Mucosa of descending colon (tissue), 3 donors: ENCODE measurements around the gene GALNTL6. TPM values are rescaled to one million over a fixed set of nuclear protein-coding genes. Genes with fewer than 3 reads are reported as not detected.

ENCODE experiments used
- ATAC-seq: fragments of 200-7000 bp; cut with Tn5 transposase; one replicate; pipeline ENCODE4 v1.9.1; 2020; ENCODE audit warnings: mild to moderate bottlenecking, moderate library complexity
- DNase-seq, 3 donors: peaks; one replicate each; pipeline ENCODE4 v3.0.0-alpha.2; 2020
- H3K36me3 ChIP-seq: fragments of 200-600 bp; one replicate; pipeline ENCODE4 v1.8.0; 2021; ENCODE audit warnings: low read depth, mild to moderate bottlenecking
- H3K4me1 ChIP-seq: fragments of 200-600 bp; one replicate; pipeline ENCODE4 v1.8.0; 2021; ENCODE audit warnings: low read depth, mild to moderate bottlenecking
- H3K4me3 ChIP-seq: fragments of 200-600 bp; one replicate; pipeline ENCODE4 v1.8.0; 2021; ENCODE audit warnings: mild to moderate bottlenecking
- H3K9me3 ChIP-seq: fragments of 200-600 bp; one replicate; pipeline ENCODE4 v1.8.0; 2021; ENCODE audit warnings: mild to moderate bottlenecking
- CTCF ChIP-seq: fragments of 200-600 bp; IDR thresholded peaks from one replicate; pipeline ENCODE4 v1.8.0; 2022; ENCODE audit warnings: antibody characterized with exemption, mild to moderate bottlenecking
- intact Hi-C, 2 donors: fragments of 100-400 bp; cut with DNase I in 1 of 2; cut with micrococcal nuclease in 1 of 2; formaldehyde crosslinking; loops; one replicate each; pipeline versions ENCODE4 v1.11.0 to v1.11.1; 2022; cut with DNase I, micrococcal nuclease
- total RNA-seq, 3 donors: library from RNA; stranded (reverse); fragmentation: NEBNext Ultra II Directional in 2 of 3; extraction: Animal tissue kit (Norgen Biotek cat#: 25700) in 2 of 3; gene quantifications; one replicate each; pipeline versions ENCODE4 v1.2.1 to v1.2.4, GENCODE V29; 2021 to 2023
- donor health status: DM: no; HTN: no; CAD: no; lungs with moderate emphysema.
- donor health status: DM: no; HTN: no; CAD: no.
- donor health status: DM: no; HTN: yes; CAD: no.

GALNTL6 gene
- total RNA-seq, 3 donors from 2014 or later = 0.12 to 0.27 (median 0.19) TPM

GRCh38 chr4:172887959-172888358, 1074.8 kb downstream of the GALNTL6 start:
- no peak overlapping the region for H3K4me3 ChIP-seq
- TF ChIP-seq CTCF = no peak
- H3K9me3 ChIP-seq = peaks cover 6% of the 10 kb centered on the region
- H3K36me3 ChIP-seq = no peaks in the 10 kb centered on the region
- H3K4me1 ChIP-seq = no peaks in the 10 kb centered on the region
- DNase-seq (no peak), ATAC-seq (no peak)
- intact Hi-C loops = no loop called here

- ATAC-seq (peak; percentile 70), DNase-seq (peak in 1 of 3 donors; percentile 10)
- peaks cover 9% of the 10 kb centered on the region for H3K9me3 ChIP-seq
These were observed 1079.1 kb downstream of the GALNTL6 start for GRCh38 chr4:172892300-172892699.

GRCh38 chr4:172895699-172896098, 1082.5 kb downstream of the GALNTL6 start:
- DNase-seq (no peak), ATAC-seq (no peak)
- peaks cover 9% of the 10 kb centered on the region for H3K9me3 ChIP-seq
- no peak overlapping the region for H3K4me3 ChIP-seq
- intact Hi-C loops = no loop called here
- TF ChIP-seq CTCF = no peak
- no peaks in the 10 kb centered on the region for H3K4me1 ChIP-seq
- H3K36me3 ChIP-seq = no peaks in the 10 kb centered on the region

More at GRCh38 chr4:172892300-172892699, 1079.1 kb downstream of the GALNTL6 start:
- Histone ChIP-seq H3K36me3 (no peaks in the 10 kb centered on the region), H3K4me1 (no peaks in the 10 kb centered on the region), H3K4me3 (no peak overlapping the region)
- no peak for TF ChIP-seq CTCF
- intact Hi-C loops = no loop called here

GRCh38 chr4:172897046-172897445, 1083.8 kb downstream of the GALNTL6 start:
- peaks cover 2% of the 10 kb centered on the region for H3K9me3 ChIP-seq
- H3K4me1 ChIP-seq = no peaks in the 10 kb centered on the region
- no peak for DNase-seq
- no peaks in the 10 kb centered on the region for H3K36me3 ChIP-seq
- no peak for TF ChIP-seq CTCF
- no peak for ATAC-seq
- no peak overlapping the region for H3K4me3 ChIP-seq
- intact Hi-C loops = no loop called here

- ATAC-seq (no peak), DNase-seq (peak in 2 of 3 donors; percentile 34 to 51)
- H3K36me3 ChIP-seq = no peaks in the 10 kb centered on the region
- H3K4me1 ChIP-seq = no peaks in the 10 kb centered on the region
- no peak overlapping the region for H3K4me3 ChIP-seq
- no peak for TF ChIP-seq CTCF
- peaks cover 2% of the 10 kb centered on the region for H3K9me3 ChIP-seq
- intact Hi-C loops = no loop called here
These were observed 1085.5 kb downstream of the GALNTL6 start for GRCh38 chr4:172898715-172899114.

GRCh38 chr4:172899861-172900260, 1086.7 kb downstream of the GALNTL6 start:
- TF ChIP-seq CTCF = no peak
- H3K4me3 ChIP-seq = no peak overlapping the region
- H3K9me3 ChIP-seq = peaks cover 2% of the 10 kb centered on the region
- ATAC-seq (no peak), DNase-seq (no peak)
- intact Hi-C loops = no loop called here
- no peaks in the 10 kb centered on the region for H3K4me1 ChIP-seq
- no peaks in the 10 kb centered on the region for H3K36me3 ChIP-seq
